Measurements from ENCODE around the gene CCNL1. TPM values are rescaled to one million over a fixed set of nuclear protein-coding genes. Genes with fewer than 3 reads are reported as not detected.

Gene CCNL1
- total RNA-seq, 1 donor from 2014 or later = 116 TPM

DNA sequence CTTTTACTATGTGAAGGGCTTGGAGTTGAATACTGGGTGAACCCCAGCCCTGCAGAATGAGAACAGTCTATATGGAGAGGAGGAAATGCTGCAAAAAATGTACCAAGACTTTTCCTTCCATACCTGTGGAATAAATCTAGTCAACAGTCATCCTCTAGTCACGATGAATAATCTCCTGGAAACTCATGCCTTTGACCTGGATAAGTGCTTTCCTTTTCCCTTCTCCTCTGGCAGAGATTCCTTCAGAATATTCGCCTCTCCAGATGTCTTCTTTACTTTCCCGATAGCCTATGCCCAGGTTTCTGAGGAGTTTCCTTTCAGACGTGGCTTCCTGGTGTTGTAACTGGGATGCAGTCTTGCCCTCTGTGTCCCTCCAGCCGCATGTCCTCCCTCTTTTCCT, 28.1 kb downstream of the CCNL1 start:
- no peak for DNase-seq (ENCODE audit: extremely low spot score, unreplicated experiment)
- Mint-ChIP-seq H3K27me3 (ENCODE audit: unreplicated experiment) (no peaks in the 10 kb centered on the region), H3K27ac (ENCODE audit: unreplicated experiment) (peak overlapping the region; percentile 84), H3K9me3 (ENCODE audit: unreplicated experiment) (no peaks in the 10 kb centered on the region), H3K36me3 (ENCODE audit: unreplicated experiment) (no peaks in the 10 kb centered on the region), H3K4me3 (ENCODE audit: unreplicated experiment) (no peak overlapping the region), H3K4me1 (ENCODE audit: unreplicated experiment) (peaks cover 59% of the 10 kb centered on the region)
- TF ChIP-seq, protein P1, sequence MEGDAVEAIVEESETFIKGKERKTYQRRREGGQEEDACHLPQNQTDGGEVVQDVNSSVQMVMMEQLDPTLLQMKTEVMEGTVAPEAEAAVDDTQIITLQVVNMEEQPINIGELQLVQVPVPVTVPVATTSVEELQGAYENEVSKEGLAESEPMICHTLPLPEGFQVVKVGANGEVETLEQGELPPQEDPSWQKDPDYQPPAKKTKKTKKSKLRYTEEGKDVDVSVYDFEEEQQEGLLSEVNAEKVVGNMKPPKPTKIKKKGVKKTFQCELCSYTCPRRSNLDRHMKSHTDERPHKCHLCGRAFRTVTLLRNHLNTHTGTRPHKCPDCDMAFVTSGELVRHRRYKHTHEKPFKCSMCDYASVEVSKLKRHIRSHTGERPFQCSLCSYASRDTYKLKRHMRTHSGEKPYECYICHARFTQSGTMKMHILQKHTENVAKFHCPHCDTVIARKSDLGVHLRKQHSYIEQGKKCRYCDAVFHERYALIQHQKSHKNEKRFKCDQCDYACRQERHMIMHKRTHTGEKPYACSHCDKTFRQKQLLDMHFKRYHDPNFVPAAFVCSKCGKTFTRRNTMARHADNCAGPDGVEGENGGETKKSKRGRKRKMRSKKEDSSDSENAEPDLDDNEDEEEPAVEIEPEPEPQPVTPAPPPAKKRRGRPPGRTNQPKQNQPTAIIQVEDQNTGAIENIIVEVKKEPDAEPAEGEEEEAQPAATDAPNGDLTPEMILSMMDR (IDR thresholded peaks at IDR 0.05) = no peak

DNA sequence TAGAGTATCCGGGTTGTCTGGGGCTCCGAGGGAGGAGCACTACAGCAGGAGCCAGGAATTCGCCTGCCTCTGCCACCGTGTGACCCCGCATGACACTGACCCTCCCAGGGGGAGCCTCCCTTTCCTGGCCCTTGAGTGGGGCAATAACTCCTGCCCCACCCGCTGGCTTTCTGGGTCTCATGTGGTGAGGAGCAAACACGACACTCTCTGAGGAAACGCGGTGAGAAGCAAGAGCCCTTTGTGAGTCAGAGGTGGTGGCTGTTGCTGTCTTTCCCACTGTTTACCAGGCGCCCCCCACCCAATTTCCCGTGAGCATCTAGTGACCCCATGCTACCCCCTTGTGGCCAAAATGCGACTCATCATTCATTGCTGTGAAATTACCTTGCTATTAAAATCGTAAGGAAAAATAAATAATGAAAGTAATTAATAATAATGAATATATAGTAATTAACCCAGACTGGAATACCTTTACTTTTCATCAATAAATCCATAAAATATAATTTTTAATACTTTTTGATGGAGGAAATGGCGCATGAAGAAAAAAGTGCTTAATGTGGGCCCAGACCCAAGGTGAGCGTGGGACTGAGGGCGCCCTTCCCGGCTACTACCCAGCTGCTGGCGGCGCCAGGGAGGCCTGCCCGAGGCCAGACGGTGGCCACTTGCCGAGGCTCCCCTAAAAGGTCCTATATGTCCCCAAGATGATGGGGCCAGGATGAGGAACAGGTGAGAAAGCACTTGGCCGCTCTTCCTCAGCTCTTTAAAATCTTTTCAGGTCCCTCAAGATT, 29.3 kb downstream of the CCNL1 start:
- H3K4me3 Mint-ChIP-seq (ENCODE audit: unreplicated experiment) = peak overlapping the region; percentile 42
- H3K27ac Mint-ChIP-seq (ENCODE audit: unreplicated experiment) = peak overlapping the region; percentile 94
- no peak for DNase-seq (ENCODE audit: extremely low spot score, unreplicated experiment)
- peaks cover 54% of the 10 kb centered on the region for H3K4me1 Mint-ChIP-seq (ENCODE audit: unreplicated experiment)
- H3K9me3 Mint-ChIP-seq (ENCODE audit: unreplicated experiment) = no peaks in the 10 kb centered on the region
- TF ChIP-seq, protein P1 (IDR thresholded peaks at IDR 0.05) = peak; percentile 78
- no peaks in the 10 kb centered on the region for H3K36me3 Mint-ChIP-seq (ENCODE audit: unreplicated experiment)
- no peaks in the 10 kb centered on the region for H3K27me3 Mint-ChIP-seq (ENCODE audit: unreplicated experiment)

DNA sequence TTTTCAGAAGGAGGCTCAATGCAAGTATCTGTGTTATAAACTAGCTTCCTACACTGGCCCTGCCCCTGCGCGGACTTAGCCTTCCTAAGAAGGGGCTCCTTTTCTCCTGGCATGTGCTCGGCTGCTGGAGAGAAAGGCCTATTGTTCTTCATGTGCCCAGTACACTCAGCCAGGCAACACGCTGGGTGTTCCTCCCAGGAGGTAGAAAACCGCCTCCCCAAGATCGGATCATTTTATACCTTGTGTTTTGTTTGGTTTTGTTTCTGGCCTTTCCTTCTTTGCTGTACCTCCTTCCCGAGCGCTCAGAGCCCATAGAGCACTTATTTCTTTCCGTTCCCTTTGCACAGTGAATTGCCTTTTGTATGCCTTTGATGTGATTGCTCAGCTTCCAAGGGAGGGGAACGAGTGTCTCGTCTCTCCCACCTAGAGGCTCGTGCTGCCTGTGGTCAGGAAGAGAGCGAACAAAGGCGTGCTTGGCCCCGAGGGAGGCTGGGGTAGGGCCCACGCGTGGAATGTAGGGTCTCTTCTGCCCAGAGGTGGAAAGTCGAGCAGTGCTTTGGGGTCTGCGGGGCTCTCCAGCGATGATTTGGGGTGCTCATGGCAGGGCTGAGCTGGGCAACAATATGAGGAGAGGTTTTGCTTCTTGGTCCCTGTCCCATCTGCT, 30.0 kb downstream of the CCNL1 start:
- no peak for DNase-seq (ENCODE audit: extremely low spot score, unreplicated experiment)
- Mint-ChIP-seq H3K27ac (ENCODE audit: unreplicated experiment) (peak overlapping the region; percentile 94), H3K4me1 (ENCODE audit: unreplicated experiment) (peaks cover 53% of the 10 kb centered on the region), H3K9me3 (ENCODE audit: unreplicated experiment) (no peaks in the 10 kb centered on the region), H3K4me3 (ENCODE audit: unreplicated experiment) (peak overlapping the region; percentile 42), H3K27me3 (ENCODE audit: unreplicated experiment) (no peaks in the 10 kb centered on the region), H3K36me3 (ENCODE audit: unreplicated experiment) (no peaks in the 10 kb centered on the region)
- TF ChIP-seq, protein P1 (IDR thresholded peaks at IDR 0.05) = no peak

DNA sequence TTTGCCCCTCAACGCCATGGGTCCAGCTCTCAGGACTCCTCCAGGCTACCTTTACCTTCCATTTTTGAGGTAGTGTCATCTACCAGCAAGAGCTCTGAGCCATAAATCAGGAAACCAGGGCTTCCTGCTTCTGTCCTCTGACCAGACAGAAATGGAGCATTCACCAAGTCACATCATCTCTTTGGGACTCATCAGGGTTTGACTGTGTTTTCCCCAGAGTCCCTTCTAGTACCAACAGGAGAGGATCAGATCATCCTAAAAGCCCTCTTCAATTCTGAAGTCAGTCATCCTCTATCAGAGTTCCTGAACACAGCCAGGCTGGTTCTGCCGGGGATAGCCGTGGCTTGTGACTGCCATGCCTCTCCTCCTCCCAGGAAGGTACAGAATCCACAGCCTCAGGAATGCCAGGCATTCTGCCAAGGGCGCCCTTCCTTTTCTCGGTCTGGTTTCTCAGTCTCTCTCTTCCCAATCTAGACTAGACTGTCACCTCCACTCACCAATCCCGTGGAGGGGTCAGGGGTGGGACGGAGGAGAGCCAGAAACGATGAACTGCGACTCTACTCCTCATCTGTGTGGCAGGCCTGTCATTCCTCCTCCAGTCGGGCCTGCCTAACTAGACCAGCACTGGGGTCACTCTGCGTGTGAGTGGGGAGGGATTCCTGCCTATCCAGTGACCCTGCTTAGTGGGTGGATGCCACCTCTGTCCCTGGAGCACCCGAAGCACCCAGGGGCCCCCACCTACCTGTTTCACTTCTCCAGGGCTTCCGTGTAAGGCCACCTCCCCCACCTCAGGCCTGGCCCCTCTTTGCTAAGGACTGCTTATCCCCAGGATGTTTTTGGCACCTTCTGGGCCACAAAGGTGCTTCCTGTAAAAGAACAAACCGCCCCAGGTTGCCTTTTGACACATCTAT, 30.9 kb downstream of the CCNL1 start:
- no peaks in the 10 kb centered on the region for H3K36me3 Mint-ChIP-seq (ENCODE audit: unreplicated experiment)
- H3K4me3 Mint-ChIP-seq (ENCODE audit: unreplicated experiment) = no peak overlapping the region
- H3K27ac Mint-ChIP-seq (ENCODE audit: unreplicated experiment) = peak overlapping the region; percentile 94
- peaks cover 54% of the 10 kb centered on the region for H3K4me1 Mint-ChIP-seq (ENCODE audit: unreplicated experiment)
- no peak for DNase-seq (ENCODE audit: extremely low spot score, unreplicated experiment)
- no peaks in the 10 kb centered on the region for H3K9me3 Mint-ChIP-seq (ENCODE audit: unreplicated experiment)
- H3K27me3 Mint-ChIP-seq (ENCODE audit: unreplicated experiment) = no peaks in the 10 kb centered on the region
- TF ChIP-seq, protein P1 (IDR thresholded peaks at IDR 0.05) = no peak
